ENCODE measurements around the gene SMYD4.

DNA sequence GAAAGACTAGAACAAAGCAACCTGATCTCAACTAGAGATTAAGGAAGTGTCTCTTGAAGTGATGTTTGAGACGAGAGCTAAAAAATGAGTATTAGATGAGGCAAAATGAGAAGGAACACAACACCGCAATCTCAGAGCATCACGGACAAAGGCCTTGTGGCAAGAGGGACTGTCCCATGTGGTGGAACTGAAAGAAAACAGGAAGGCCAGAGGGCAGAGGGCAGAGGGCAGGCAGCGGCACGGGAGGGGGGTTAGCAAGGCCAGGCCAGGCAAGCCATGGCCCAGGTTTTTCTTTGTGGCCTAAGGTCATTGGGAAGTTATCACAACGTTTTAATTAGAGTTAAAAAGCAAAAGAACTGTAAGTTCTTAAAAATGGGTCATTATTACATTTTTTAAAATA lies 22.6 kb upstream of the SMYD4 start:
- TF ChIP-seq, protein P1, sequence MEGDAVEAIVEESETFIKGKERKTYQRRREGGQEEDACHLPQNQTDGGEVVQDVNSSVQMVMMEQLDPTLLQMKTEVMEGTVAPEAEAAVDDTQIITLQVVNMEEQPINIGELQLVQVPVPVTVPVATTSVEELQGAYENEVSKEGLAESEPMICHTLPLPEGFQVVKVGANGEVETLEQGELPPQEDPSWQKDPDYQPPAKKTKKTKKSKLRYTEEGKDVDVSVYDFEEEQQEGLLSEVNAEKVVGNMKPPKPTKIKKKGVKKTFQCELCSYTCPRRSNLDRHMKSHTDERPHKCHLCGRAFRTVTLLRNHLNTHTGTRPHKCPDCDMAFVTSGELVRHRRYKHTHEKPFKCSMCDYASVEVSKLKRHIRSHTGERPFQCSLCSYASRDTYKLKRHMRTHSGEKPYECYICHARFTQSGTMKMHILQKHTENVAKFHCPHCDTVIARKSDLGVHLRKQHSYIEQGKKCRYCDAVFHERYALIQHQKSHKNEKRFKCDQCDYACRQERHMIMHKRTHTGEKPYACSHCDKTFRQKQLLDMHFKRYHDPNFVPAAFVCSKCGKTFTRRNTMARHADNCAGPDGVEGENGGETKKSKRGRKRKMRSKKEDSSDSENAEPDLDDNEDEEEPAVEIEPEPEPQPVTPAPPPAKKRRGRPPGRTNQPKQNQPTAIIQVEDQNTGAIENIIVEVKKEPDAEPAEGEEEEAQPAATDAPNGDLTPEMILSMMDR (conservative IDR thresholded peaks at IDR 0.05; ENCODE audit: low read depth in 2 of 2): no peak
- TF ChIP-seq POLR2AphosphoS5 (IDR thresholded peaks at IDR 0.05; ENCODE audit: low read depth): no peak
- TF ChIP-seq, protein P2, sequence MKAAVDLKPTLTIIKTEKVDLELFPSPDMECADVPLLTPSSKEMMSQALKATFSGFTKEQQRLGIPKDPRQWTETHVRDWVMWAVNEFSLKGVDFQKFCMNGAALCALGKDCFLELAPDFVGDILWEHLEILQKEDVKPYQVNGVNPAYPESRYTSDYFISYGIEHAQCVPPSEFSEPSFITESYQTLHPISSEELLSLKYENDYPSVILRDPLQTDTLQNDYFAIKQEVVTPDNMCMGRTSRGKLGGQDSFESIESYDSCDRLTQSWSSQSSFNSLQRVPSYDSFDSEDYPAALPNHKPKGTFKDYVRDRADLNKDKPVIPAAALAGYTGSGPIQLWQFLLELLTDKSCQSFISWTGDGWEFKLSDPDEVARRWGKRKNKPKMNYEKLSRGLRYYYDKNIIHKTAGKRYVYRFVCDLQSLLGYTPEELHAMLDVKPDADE (IDR thresholded peaks at IDR 0.05): no peak
- TF ChIP-seq EZH2 (IDR thresholded peaks at IDR 0.05; ENCODE audit: low read depth, unreplicated experiment): no peak
- no peak for TF ChIP-seq EZH2phosphoT487 (IDR thresholded peaks at IDR 0.05; ENCODE audit: unreplicated experiment)
- no peak for TF ChIP-seq JUNB (IDR thresholded peaks at IDR 0.05; ENCODE audit: unreplicated experiment)
- no peak for TF ChIP-seq CREB1 (CRISPR knock-in tag; IDR thresholded peaks at IDR 0.05; ENCODE audit: low read depth)
- TF ChIP-seq NANOG (IDR thresholded peaks at IDR 0.05; ENCODE audit: borderline replicate concordance): no peak
- TF ChIP-seq, protein P3, sequence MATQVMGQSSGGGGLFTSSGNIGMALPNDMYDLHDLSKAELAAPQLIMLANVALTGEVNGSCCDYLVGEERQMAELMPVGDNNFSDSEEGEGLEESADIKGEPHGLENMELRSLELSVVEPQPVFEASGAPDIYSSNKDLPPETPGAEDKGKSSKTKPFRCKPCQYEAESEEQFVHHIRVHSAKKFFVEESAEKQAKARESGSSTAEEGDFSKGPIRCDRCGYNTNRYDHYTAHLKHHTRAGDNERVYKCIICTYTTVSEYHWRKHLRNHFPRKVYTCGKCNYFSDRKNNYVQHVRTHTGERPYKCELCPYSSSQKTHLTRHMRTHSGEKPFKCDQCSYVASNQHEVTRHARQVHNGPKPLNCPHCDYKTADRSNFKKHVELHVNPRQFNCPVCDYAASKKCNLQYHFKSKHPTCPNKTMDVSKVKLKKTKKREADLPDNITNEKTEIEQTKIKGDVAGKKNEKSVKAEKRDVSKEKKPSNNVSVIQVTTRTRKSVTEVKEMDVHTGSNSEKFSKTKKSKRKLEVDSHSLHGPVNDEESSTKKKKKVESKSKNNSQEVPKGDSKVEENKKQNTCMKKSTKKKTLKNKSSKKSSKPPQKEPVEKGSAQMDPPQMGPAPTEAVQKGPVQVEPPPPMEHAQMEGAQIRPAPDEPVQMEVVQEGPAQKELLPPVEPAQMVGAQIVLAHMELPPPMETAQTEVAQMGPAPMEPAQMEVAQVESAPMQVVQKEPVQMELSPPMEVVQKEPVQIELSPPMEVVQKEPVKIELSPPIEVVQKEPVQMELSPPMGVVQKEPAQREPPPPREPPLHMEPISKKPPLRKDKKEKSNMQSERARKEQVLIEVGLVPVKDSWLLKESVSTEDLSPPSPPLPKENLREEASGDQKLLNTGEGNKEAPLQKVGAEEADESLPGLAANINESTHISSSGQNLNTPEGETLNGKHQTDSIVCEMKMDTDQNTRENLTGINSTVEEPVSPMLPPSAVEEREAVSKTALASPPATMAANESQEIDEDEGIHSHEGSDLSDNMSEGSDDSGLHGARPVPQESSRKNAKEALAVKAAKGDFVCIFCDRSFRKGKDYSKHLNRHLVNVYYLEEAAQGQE (IDR thresholded peaks at IDR 0.05; ENCODE audit: unreplicated experiment): no peak
- TF ChIP-seq ZNF114 (CRISPR knock-in tag; IDR thresholded peaks at IDR 0.05): no peak
- TF ChIP-seq, protein P4, sequence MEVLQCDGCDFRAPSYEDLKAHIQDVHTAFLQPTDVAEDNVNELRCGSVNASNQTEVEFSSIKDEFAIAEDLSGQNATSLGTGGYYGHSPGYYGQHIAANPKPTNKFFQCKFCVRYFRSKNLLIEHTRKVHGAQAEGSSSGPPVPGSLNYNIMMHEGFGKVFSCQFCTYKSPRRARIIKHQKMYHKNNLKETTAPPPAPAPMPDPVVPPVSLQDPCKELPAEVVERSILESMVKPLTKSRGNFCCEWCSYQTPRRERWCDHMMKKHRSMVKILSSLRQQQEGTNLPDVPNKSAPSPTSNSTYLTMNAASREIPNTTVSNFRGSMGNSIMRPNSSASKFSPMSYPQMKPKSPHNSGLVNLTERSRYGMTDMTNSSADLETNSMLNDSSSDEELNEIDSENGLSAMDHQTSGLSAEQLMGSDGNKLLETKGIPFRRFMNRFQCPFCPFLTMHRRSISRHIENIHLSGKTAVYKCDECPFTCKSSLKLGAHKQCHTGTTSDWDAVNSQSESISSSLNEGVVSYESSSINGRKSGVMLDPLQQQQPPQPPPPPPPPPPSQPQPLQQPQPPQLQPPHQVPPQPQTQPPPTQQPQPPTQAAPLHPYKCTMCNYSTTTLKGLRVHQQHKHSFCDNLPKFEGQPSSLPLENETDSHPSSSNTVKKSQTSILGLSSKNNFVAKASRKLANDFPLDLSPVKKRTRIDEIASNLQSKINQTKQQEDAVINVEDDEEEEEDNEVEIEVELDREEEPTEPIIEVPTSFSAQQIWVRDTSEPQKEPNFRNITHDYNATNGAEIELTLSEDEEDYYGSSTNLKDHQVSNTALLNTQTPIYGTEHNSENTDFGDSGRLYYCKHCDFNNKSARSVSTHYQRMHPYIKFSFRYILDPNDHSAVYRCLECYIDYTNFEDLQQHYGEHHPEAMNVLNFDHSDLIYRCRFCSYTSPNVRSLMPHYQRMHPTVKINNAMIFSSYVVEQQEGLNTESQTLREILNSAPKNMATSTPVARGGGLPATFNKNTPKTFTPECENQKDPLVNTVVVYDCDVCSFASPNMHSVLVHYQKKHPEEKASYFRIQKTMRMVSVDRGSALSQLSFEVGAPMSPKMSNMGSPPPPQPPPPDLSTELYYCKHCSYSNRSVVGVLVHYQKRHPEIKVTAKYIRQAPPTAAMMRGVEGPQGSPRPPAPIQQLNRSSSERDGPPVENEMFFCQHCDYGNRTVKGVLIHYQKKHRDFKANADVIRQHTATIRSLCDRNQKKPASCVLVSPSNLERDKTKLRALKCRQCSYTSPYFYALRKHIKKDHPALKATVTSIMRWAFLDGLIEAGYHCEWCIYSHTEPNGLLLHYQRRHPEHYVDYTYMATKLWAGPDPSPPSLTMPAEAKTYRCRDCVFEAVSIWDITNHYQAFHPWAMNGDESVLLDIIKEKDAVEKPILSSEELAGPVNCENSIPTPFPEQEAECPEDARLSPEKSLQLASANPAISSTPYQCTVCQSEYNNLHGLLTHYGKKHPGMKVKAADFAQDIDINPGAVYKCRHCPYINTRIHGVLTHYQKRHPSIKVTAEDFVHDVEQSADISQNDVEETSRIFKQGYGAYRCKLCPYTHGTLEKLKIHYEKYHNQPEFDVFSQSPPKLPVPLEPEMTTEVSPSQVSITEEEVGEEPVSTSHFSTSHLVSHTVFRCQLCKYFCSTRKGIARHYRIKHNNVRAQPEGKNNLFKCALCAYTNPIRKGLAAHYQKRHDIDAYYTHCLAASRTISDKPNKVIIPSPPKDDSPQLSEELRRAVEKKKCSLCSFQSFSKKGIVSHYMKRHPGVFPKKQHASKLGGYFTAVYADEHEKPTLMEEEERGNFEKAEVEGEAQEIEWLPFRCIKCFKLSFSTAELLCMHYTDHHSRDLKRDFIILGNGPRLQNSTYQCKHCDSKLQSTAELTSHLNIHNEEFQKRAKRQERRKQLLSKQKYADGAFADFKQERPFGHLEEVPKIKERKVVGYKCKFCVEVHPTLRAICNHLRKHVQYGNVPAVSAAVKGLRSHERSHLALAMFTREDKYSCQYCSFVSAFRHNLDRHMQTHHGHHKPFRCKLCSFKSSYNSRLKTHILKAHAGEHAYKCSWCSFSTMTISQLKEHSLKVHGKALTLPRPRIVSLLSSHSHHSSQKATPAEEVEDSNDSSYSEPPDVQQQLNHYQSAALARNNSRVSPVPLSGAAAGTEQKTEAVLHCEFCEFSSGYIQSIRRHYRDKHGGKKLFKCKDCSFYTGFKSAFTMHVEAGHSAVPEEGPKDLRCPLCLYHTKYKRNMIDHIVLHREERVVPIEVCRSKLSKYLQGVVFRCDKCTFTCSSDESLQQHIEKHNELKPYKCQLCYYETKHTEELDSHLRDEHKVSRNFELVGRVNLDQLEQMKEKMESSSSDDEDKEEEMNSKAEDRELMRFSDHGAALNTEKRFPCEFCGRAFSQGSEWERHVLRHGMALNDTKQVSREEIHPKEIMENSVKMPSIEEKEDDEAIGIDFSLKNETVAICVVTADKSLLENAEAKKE (CRISPR knock-in tag; IDR thresholded peaks at IDR 0.05): no peak
- no peak for TF ChIP-seq STAT1 (IDR thresholded peaks at IDR 0.05; ENCODE audit: unreplicated experiment)
